PC-3 (cell line): ENCODE measurements around the gene PLCD1. TPM values are rescaled to one million over a fixed set of nuclear protein-coding genes. Genes with fewer than 3 reads are reported as not detected.

Experiments
- ATAC-seq: fragments of 200-7000 bp; cut with Tn5 transposase; 2 replicates; pipeline ENCODE4 v1.9.1; 2020; ENCODE audit warnings: mild to moderate bottlenecking, moderate library complexity
- BruUV-seq: library from RNA; stranded (reverse); fragments of 400-500 nt; replicated peaks from 2 replicates; lab custom pipeline; 2021; lab: Mats Ljungman, UMichigan
- CTCF ChIA-PET: fragments of 300-600 bp; sonication (Branson Sonifier 250); formaldehyde crosslinking; loops from one replicate; lab custom pipeline; 2022; ENCODE audit warnings: antibody characterized with exemption; lab: Charles Lee
- POLR2A ChIA-PET: fragments of 300-600 bp; sonication (Branson Sonifier 250); formaldehyde crosslinking; loops from one replicate; lab custom pipeline; 2022; ENCODE audit warnings: antibody characterized with exemption; ENCODE audit not compliant: unreplicated experiment; lab: Charles Lee
- DNase-seq: peaks from one replicate; pipeline ENCODE4 v3.0.0-alpha.2; 2015
- H2AFZ ChIP-seq: fragments of 300-600 bp; sonication (generic); 2 replicates; pipeline ENCODE4 v1.6.0; 2016; ENCODE audit warnings: antibody characterized with exemption, low read length
- H3F3A ChIP-seq: fragments of 300-600 bp; sonication (generic); one replicate; pipeline ENCODE4 v1.6.0; 2017; ENCODE audit warnings: antibody characterized with exemption, low read length, control low read depth, mild to moderate bottlenecking; ENCODE audit not compliant: unreplicated experiment
- H3K27ac ChIP-seq: fragments of 300-600 bp; sonication (generic); 2 replicates; pipeline ENCODE4 v1.5.1; 2016; ENCODE audit warnings: mild to moderate bottlenecking, low read length
- H3K27me3 ChIP-seq: fragments of 300-600 bp; sonication (generic); 2 replicates; pipeline ENCODE4 v1.6.1; 2016; ENCODE audit warnings: low read length, mixed read lengths
- H3K36me3 ChIP-seq: fragments of 300-600 bp; sonication (generic); 2 replicates; pipeline ENCODE4 v1.6.1; 2016; ENCODE audit warnings: low read depth, mixed run types, low read length, mixed read lengths
- H3K4me1 ChIP-seq: fragments of 300-600 bp; sonication (generic); 2 replicates; pipeline ENCODE4 v1.5.1; 2016; ENCODE audit warnings: low read length; ENCODE audit not compliant: insufficient read depth
- H3K4me2 ChIP-seq: fragments of 300-600 bp; sonication (generic); 2 replicates; pipeline ENCODE4 v1.6.0; 2016; ENCODE audit warnings: low read length
- H3K4me3 ChIP-seq: fragments of 300-600 bp; sonication (generic); 2 replicates; pipeline ENCODE4 v1.5.1; 2016; ENCODE audit warnings: mild to moderate bottlenecking, low read length, mixed read lengths
- H3K79me2 ChIP-seq: fragments of 300-600 bp; sonication (generic); 2 replicates; pipeline ENCODE4 v1.6.1; 2017; ENCODE audit warnings: low read length, mixed read lengths
- H3K9ac ChIP-seq: fragments of 300-600 bp; sonication (generic); 2 replicates; pipeline ENCODE4 v1.6.0; 2016; ENCODE audit warnings: mild to moderate bottlenecking, low read length
- H3K9me2 ChIP-seq: fragments of 300-600 bp; sonication (generic); replicated peaks from 2 replicates; pipeline ENCODE4 v1.6.1; 2016; ENCODE audit warnings: mixed run types, low read length, mixed read lengths
- H3K9me3 ChIP-seq: fragments of 300-600 bp; sonication (generic); 2 replicates; pipeline ENCODE4 v1.6.1; 2016; ENCODE audit warnings: low read length, mixed read lengths
- H4K20me1 ChIP-seq: fragments of 300-600 bp; sonication (generic); 2 replicates; pipeline ENCODE4 v1.6.1; 2016; ENCODE audit warnings: low read length, mixed read lengths
- CTCF ChIP-seq: fragments of 300-600 bp; sonication (generic); conservative IDR thresholded peaks from 2 replicates; pipeline ENCODE4 v1.5.1; 2017; ENCODE audit warnings: antibody characterized with exemption, low read depth, mild to moderate bottlenecking, low read length
- EZH2 ChIP-seq: fragments of 300-600 bp; sonication (generic); IDR thresholded peaks from one replicate; pipeline ENCODE4 v1.6.1; 2017; ENCODE audit warnings: antibody characterized with exemption, mild to moderate bottlenecking, low read length; ENCODE audit not compliant: unreplicated experiment
- EZH2phosphoT487 ChIP-seq: fragments of 300-600 bp; sonication (generic); IDR thresholded peaks from 2 replicates; pipeline ENCODE4 v1.6.1; 2018; ENCODE audit warnings: mild to moderate bottlenecking, antibody characterized with exemption, low read length, borderline replicate concordance
- intact Hi-C: fragments of 100-400 bp; cut with micrococcal nuclease; formaldehyde crosslinking; loops from 2 replicates; pipeline ENCODE4 v1.9.0; 2023
- total RNA-seq: library from RNA; depleted of rRNA; stranded (reverse); fragments of >200 nt; gene quantifications from 2 replicates; pipeline ENCODE4 v1.2.3, GENCODE V29; 2014

The PLCD1 gene
- total RNA-seq, 1 experiment from 2014 or later: 18.5 TPM

DNA sequence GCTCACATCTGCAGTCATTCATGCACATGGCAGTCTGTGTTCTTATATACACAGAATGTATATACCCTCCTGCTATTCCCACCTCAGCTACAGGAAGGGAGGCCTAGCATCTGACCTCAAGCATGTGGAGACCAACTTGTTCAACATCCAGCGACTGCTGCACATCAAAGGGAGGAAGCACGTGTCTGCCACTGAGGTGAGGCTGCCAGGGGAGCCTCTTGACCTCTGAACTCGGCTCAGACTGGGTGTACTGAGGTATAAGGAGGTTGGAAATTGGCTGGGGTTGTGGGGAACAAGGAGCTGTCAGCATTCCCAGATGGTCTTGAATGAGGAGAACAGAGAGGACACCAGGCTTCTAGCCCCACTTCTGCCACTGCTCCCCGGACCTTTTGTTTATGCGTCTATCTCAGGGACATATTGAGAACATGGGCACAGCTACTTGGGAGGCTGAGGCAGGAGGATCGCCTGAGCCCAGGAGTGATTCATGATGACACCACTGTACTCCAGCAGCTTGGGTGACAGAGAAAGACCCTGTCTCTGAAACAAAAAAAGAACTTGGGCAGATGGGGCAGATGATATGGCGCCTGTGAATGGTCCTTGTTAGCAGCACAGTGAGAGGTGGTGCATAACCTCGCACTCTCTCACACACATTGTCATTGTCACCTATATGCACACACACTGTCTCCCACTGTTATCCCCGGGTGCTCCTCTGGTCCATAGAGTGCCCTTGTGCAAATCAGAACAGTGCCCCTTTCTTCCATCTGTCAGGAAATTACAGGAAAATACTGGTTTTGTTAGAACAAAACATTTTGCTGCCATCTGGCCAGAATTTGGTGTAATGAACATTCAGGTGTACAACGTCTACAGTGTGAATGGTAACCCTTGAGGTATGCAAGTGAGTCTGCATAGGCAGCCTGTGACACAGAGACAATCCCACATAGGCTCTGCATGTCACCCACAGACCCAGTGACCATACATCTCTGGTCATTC, 33.5 kb downstream of the PLCD1 start:
- Histone ChIP-seq H3K79me2 (no peaks in the 10 kb centered on the region), H3K27ac (no peak overlapping the region), H3K4me3 (no peak overlapping the region), H3F3A (no peaks in the 10 kb centered on the region), H3K4me2 (no peak overlapping the region), H3K9me2 (no peaks in the 10 kb centered on the region), H3K4me1 (peaks cover 23% of the 10 kb centered on the region), H3K9me3 (no peaks in the 10 kb centered on the region), H3K27me3 (no peaks in the 10 kb centered on the region), H4K20me1 (no peaks in the 10 kb centered on the region), H3K36me3 (no peaks in the 10 kb centered on the region), H2AFZ (no peak overlapping the region), H3K9ac (no peak overlapping the region)
- TF ChIP-seq EZH2phosphoT487 (no peak), CTCF (no peak), EZH2 (no peak)
- CTCF ChIA-PET: interaction anchor here (0.6 to 1.1 kb wide), 6 partner anchors 9 to 141 kb away, joined by 3 to 35 read pairs (median 4); no protein-coding TSS in a partner anchor
- ATAC-seq: no peak; the same call in 1 of the 2 replicates
- peak; percentile 30 for DNase-seq
- intact Hi-C loops: loop anchor here (1.0 kb wide), 2 partner anchors 22 to 141 kb away; no protein-coding TSS in a partner anchor
- BruUV-seq: no TSS peak
- POLR2A ChIA-PET: no interaction called here

DNA sequence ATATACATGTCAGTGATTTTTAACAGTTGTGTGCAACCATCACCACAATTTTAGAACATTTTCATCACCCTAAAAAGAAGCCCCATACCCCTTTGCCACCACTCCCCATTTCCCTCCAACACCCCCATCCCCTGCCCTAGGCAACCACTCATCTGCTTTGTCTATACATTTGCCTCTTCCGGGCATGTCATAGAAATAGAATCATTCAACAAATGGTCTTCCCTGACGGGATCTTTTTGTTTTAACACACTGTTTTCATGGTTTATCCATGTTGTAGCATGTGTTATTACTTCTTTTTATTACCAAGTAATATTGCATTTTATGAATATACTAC, 34.8 kb downstream of the PLCD1 start:
- intact Hi-C loops: no loop called here
- CTCF ChIA-PET: no interaction called here
- H3K4me1 ChIP-seq: peaks cover 32% of the 10 kb centered on the region
- no peaks in the 10 kb centered on the region for H3K36me3 ChIP-seq
- no peak for TF ChIP-seq EZH2
- H3K27me3 ChIP-seq: no peaks in the 10 kb centered on the region
- H3K9me2 ChIP-seq: no peaks in the 10 kb centered on the region
- no peaks in the 10 kb centered on the region for H4K20me1 ChIP-seq
- no peaks in the 10 kb centered on the region for H3F3A ChIP-seq
- POLR2A ChIA-PET: no interaction called here
- no peak overlapping the region for H2AFZ ChIP-seq
- no peak overlapping the region for H3K4me2 ChIP-seq
- H3K9ac ChIP-seq: no peak overlapping the region
- no peaks in the 10 kb centered on the region for H3K9me3 ChIP-seq
- no peak overlapping the region for H3K4me3 ChIP-seq
- no peak overlapping the region for H3K27ac ChIP-seq
- H3K79me2 ChIP-seq: no peaks in the 10 kb centered on the region
- no peak for ATAC-seq
- DNase-seq: no peak
- BruUV-seq: no TSS peak

DNA sequence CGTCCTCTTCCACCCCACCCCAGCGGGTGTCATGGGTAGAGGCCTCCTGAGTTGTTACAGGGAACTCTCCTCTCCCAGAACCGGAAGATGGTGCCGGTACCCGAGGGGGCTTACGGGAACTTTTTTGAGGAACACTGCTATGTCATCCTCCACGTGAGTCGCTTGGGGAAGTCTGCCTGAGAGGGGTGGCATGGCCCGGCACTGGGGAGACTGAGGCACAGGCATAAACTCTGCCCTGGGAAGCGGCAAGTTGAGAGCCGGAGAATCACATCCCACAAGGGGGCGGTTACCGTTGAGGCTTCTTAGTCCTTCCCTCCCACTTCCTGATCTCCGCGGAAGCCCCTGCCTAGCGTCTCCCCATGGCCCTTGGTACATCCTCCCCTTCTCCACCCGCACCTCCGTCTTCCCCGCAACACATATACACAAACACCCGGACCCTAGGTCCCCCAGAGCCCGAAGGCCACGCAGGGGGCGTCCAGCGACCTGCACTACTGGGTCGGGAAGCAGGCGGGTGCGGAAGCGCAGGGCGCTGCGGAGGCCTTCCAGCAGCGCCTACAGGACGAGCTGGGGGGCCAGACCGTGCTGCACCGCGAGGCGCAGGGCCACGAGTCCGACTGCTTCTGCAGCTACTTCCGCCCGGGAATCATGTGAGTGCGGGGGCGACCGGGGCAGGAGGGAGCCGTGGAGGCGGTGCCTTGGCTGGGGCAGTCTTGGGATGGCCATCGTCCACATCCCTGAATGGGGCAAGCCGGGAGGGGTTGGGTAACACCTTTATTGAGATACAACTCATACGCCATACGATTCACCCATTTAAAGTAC, 35.4 kb downstream of the PLCD1 start:
- CTCF ChIA-PET: no interaction called here
- DNase-seq (no peak), ATAC-seq (no peak)
- Histone ChIP-seq H3K4me3 (no peak overlapping the region), H3F3A (no peaks in the 10 kb centered on the region), H3K27me3 (no peaks in the 10 kb centered on the region), H3K9ac (no peak overlapping the region), H3K79me2 (no peaks in the 10 kb centered on the region), H3K4me1 (peaks cover 30% of the 10 kb centered on the region), H3K4me2 (no peak overlapping the region), H3K36me3 (no peaks in the 10 kb centered on the region), H4K20me1 (no peaks in the 10 kb centered on the region), H3K9me3 (no peaks in the 10 kb centered on the region), H3K27ac (no peak overlapping the region), H2AFZ (no peak overlapping the region), H3K9me2 (no peaks in the 10 kb centered on the region)
- intact Hi-C loops: no loop called here
- POLR2A ChIA-PET: no interaction called here
- no TSS peak for BruUV-seq
- TF ChIP-seq EZH2phosphoT487 (no peak), CTCF (no peak), EZH2 (no peak)
